NT2/D1 (cell line): ENCODE results near the gene LMAN2.
A peak's percentile ranks its signal among the peaks of the same experiment; 100 is the strongest.

Experiments
- DNase-seq: peaks from one replicate; pipeline ENCODE4 v3.0.0-alpha.2; 2011; ENCODE audit warnings: low read depth, low spot score
- H3K27me3 ChIP-seq: 2 replicates; pipeline ENCODE4 v1.6.0; 2011; ENCODE audit warnings: mild to moderate bottlenecking; ENCODE audit not compliant: insufficient read length, insufficient read depth
- H3K36me3 ChIP-seq: 2 replicates; pipeline ENCODE4 v1.6.1; 2011; ENCODE audit warnings: mild to moderate bottlenecking, low read length, mixed read lengths; ENCODE audit not compliant: insufficient read depth, insufficient read length
- H3K4me1 ChIP-seq: 2 replicates; pipeline ENCODE4 v1.5.1; 2011; ENCODE audit not compliant: insufficient read depth, insufficient read length
- H3K4me3 ChIP-seq: 2 replicates; pipeline ENCODE4 v1.5.1; 2011; ENCODE audit warnings: low read depth; ENCODE audit not compliant: insufficient read length
- H3K9ac ChIP-seq: 2 replicates; pipeline ENCODE4 v1.6.0; 2011; ENCODE audit warnings: low read depth; ENCODE audit not compliant: insufficient read length
- H3K9me3 ChIP-seq: 2 replicates; pipeline ENCODE4 v1.5.1; 2011; ENCODE audit warnings: mild to moderate bottlenecking, low read length; ENCODE audit not compliant: insufficient read depth
- SUZ12 ChIP-seq: IDR thresholded peaks from 2 replicates; pipeline ENCODE4 v1.6.1; 2011; ENCODE audit not compliant: insufficient read length, insufficient read depth; ENCODE audit errors: extremely low read depth
- YY1 ChIP-seq: IDR thresholded peaks from 2 replicates; pipeline ENCODE4 v1.6.1; 2011; ENCODE audit not compliant: insufficient read length, insufficient read depth
- ZNF274 ChIP-seq: IDR thresholded peaks from 2 replicates; pipeline ENCODE4 v1.6.1; 2011; ENCODE audit warnings: mild to moderate bottlenecking, low read depth, low read length

Gene LMAN2

DNA sequence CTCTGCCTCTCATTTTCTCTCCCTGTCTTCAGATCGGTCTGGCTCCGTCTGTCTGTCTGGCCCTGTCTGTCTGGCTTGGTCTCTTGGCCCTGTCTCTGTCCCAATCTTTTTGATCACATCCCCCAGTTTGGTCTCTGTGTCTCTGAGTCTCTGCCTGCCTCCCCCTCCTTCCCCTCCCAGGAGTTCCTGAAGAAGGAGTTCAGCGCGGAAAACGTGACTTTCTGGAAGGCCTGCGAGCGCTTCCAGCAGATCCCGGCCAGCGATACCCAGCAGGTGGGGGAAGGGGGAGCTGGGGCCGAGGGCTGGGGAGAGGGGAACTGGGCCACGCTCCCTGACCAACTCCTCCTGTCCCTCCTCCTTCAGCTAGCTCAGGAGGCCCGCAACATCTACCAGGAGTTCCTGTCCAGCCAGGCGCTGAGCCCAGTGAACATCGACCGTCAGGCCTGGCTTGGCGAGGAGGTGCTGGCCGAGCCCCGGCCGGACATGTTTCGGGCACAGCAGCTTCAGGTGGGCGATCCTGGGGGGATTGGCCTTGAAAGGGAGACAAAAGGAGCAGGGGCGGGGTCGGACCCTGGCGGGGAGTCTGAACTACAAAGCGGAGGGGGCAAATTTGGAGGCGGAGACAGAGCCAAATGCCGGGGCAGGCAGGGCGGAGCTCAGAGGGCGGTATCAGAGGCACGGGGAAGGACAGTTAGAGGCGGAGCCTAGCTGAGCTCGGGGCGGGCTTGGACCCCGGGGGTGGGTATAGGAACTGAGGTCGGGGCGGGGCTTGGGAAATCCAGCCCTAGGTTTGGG is 15.3 kb upstream of the LMAN2 start:
- TF ChIP-seq YY1 (no peak), ZNF274 (no peak)
- DNase-seq, result peak; percentile 83
- Histone ChIP-seq H3K9me3 (no peaks in the 10 kb centered on the region), H3K4me1 (peaks cover 15% of the 10 kb centered on the region), H3K4me3 (peak overlapping the region; percentile 46), H3K36me3 (no peaks in the 10 kb centered on the region), H3K27me3 (peaks cover 21% of the 10 kb centered on the region), H3K9ac (peak overlapping the region; percentile 81)

- Histone ChIP-seq H3K4me1 (peaks cover 13% of the 10 kb centered on the region), H3K27me3 (peaks cover 21% of the 10 kb centered on the region), H3K9ac (peak overlapping the region; percentile 81), H3K4me3 (peak overlapping the region; percentile 35), H3K36me3 (no peaks in the 10 kb centered on the region), H3K9me3 (no peaks in the 10 kb centered on the region)
- TF ChIP-seq ZNF274 (no peak), SUZ12 (no peak), YY1 (no peak)
- no peak for DNase-seq
Measured at GRCh38 chr5:177365845-177366527, 14.5 kb upstream of the LMAN2 start.

- Histone ChIP-seq H3K9me3 (no peaks in the 10 kb centered on the region), H3K36me3 (no peaks in the 10 kb centered on the region), H3K27me3 (peaks cover 21% of the 10 kb centered on the region), H3K9ac (no peak overlapping the region), H3K4me3 (no peak overlapping the region), H3K4me1 (peaks cover 11% of the 10 kb centered on the region)
- DNase-seq, result no peak
- TF ChIP-seq SUZ12 (no peak), ZNF274 (no peak), YY1 (no peak)
Measured at GRCh38 chr5:177364159-177364962, 12.9 kb upstream of the LMAN2 start.

DNA sequence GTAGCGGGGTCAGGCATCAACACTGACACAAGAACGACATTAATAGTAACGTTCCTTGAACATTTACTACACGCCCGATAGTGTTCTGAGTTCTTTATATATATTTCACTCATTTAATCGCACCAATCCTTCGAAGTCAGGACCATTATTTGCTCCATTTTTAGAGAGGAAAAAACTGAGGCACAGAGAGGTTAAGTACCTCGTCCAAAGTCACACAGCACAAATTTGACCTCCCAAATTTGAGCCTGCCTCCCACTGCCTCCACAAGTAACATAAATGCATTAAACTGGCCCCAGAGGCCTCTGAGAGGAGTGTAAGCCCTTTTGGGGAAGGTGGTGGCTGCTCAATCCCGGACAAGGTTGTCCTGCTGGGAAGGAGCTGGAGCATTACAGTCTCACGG is 12.1 kb upstream of the LMAN2 start:
- no peak overlapping the region for H3K9ac ChIP-seq
- H3K36me3 ChIP-seq, result no peaks in the 10 kb centered on the region
- DNase-seq, result no peak
- H3K9me3 ChIP-seq, result no peaks in the 10 kb centered on the region
- TF ChIP-seq ZNF274 (no peak), SUZ12 (no peak), YY1 (no peak)
- peaks cover 19% of the 10 kb centered on the region for H3K27me3 ChIP-seq
- H3K4me3 ChIP-seq, result peak overlapping the region; percentile 2
- peaks cover 11% of the 10 kb centered on the region for H3K4me1 ChIP-seq

DNA sequence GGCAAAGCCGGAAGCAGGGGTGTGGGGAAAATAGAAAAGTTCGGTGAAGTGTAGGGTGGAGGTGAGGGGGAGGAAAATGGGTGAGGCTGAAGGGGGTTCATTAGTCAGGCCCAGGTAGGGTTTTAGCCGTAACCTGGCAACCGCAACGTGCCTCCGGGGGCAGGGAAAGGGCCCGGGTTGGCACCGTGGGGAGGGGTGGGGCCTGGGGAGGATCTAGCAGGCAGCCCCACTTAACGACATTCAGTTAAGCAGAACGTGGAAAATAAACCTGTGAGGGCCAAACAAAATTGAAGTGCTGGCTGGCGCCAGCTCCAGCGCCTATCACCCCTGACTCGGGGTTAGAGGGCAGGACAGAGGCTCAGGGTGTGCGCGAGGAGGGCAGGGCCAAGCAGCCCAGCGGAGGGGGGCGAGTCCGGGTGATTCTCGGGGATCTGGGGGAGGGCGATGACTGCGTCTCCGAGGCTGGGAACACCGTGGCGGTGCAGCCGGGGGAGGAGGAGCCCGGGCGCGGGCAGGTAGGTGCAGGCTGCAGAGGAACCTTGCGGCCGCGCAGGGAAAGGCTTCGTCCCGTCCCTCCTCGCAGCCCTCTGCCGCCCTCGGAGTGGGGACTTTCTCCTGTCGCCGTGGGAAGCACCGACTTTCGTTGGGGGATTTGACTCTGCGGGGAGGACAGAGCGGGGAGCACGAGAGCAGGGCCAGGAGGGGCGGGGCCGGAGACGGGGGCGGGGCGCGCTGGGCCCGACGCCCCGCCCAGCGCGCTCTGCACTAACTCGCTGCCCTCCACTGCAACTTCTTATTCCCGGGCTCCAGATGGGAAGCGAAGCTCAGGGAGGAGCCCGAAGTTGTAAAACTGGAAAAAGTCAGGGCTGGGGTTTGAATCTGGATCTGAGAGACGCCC is 11.4 kb upstream of the LMAN2 start:
- Histone ChIP-seq H3K9me3 (no peaks in the 10 kb centered on the region), H3K4me3 (peak overlapping the region; percentile 42), H3K9ac (peak overlapping the region; percentile 51), H3K27me3 (peaks cover 12% of the 10 kb centered on the region), H3K36me3 (no peaks in the 10 kb centered on the region), H3K4me1 (peaks cover 14% of the 10 kb centered on the region)
- DNase-seq, result peak; percentile 13
- TF ChIP-seq ZNF274 (no peak), YY1 (no peak), SUZ12 (no peak)

GRCh38 chr5:177362292-177362609 is 10.8 kb upstream of the LMAN2 start:
- Histone ChIP-seq H3K9ac (no peak overlapping the region), H3K4me3 (no peak overlapping the region)

More at GRCh38 chr5:177362292-177362609, 10.8 kb upstream of the LMAN2 start:
- TF ChIP-seq YY1, result no peak
- TF ChIP-seq SUZ12, result no peak
- no peak for TF ChIP-seq ZNF274
- no peaks in the 10 kb centered on the region for H3K36me3 ChIP-seq
- no peaks in the 10 kb centered on the region for H3K9me3 ChIP-seq
- no peak for DNase-seq
- H3K4me1 ChIP-seq, result peaks cover 12% of the 10 kb centered on the region
- H3K27me3 ChIP-seq, result peaks cover 7% of the 10 kb centered on the region
